Measurements from ENCODE around the gene QKI.
"Not testable (repeated sequence)": the region's sequence is repeated elsewhere in the genome, so short reads cannot be mapped to it uniquely, and the experiment has no call there.

The QKI gene

DNA sequence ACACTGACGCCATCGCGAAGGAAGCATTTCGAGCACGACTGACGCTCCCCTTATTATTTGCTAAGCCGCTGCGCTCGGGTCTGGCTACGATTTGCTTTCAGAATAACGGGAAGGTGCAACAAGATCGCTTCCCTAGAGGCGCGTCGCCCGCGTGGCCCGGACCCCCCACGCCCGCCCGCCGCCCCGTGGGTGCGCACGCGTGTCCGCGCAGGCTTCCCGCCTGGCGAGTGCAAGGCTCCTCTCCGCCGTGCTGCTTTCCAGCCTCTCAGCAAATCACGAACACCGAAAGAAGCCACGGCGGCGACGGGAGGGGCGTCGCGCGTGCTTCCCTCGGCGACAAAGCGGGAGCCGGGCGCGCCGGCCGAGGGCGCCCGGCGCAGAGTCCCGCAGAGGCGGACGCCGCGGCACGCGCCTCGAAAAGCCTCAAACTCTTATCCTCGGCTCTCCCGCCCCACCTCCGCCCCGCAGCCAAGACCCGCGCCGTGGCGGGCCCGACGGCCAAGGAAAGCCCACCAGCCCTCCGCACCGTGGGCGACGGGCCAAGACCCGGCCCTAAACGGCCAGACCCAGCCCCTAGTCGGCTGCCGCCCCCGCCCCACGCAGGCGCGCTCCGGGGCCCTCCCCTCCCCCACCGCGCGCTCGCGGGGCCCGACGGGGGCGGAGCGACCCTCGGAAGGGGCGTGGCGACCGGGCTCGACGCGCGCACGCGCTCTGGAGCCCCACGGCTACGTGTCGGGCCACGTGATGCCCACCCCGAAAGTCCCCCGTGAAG, 987 bp upstream of the QKI start:
- FAIRE-seq (peak; percentile 87), DNase-seq (ENCODE audit: insufficient read length, low spot score) (peak; percentile 82)

DNA sequence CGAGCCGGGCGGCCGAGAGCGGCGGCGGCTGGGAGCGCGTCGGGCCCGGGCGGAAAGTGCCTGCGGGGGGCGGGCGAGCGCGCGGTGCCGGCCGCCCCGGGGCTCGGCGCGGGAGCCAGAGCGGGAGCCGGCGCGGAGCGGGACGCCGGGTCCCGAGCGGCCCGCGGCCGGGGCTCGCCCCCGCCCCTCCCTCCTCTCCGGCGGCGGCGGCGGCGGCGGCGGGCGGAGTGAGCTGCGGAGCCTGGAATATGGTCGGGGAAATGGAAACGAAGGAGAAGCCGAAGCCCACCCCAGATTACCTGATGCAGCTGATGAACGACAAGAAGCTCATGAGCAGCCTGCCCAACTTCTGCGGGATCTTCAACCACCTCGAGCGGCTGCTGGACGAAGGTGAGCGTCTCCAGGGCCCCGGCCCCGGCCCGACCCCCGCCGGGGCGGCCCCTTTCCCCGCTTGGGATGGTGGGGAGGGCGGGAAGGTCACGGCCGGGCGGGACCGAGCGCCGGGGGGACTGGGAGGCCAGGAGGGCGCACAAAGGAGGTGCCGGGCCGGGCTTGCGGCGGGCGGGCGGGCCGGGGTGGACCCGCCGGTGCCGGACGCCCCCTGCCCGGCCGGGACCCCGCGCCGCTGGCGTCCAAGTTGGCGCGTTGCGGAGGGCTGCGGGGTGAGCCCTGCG, 565 bp downstream of the QKI start:
- no peak for DNase-seq (ENCODE audit: insufficient read length, low spot score)

DNA sequence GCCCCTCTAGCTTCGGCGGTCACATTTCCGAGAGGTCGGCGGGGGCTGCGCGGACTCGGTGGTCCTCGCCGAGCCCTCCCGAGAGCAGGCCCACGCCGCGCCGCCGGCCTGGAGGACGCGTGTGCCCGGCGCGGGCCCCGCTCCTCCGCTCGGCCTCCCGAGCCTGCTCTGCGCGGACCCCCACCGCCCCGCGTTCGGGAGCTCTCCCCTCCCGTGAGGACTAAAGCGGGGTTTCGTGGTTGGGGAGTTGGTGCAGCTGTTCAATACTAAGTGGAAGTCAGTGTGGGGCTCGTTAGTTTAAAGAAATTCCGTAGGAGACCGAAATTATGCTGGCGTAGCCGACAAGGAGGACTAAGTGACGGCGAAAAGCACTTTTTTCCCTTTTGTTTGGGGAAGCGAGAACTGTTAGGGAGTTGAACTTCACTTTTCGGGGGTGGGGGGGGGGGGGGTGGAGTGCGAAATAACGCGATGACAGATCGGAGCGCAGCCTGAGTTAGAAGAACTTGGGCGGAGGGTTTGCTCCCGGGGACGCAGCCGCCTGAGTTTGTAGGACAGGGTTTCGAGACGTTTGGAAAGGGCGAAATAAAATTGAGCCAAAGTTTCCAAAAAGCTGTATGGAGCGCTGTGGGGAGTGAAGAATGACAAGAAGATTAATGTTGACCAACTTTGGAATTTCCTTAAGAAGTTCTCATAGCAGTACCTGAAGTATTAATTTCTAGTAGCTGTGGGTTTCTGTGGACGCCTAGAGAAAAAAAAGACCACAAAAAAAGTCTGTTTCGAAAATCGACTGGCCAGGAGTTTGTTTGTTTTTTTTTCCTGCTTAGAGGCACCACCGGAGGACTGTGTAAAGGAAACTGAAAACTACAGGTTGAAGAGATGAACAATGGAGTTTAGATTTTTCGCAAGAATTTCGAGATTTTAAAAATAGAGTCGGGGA, 1.4 kb downstream of the QKI start:
- no peak for DNase-seq (ENCODE audit: insufficient read length, low spot score)
- no peak for FAIRE-seq

More for the DNA sequence above, 565 bp downstream of the QKI start:
- no peak for FAIRE-seq

DNA sequence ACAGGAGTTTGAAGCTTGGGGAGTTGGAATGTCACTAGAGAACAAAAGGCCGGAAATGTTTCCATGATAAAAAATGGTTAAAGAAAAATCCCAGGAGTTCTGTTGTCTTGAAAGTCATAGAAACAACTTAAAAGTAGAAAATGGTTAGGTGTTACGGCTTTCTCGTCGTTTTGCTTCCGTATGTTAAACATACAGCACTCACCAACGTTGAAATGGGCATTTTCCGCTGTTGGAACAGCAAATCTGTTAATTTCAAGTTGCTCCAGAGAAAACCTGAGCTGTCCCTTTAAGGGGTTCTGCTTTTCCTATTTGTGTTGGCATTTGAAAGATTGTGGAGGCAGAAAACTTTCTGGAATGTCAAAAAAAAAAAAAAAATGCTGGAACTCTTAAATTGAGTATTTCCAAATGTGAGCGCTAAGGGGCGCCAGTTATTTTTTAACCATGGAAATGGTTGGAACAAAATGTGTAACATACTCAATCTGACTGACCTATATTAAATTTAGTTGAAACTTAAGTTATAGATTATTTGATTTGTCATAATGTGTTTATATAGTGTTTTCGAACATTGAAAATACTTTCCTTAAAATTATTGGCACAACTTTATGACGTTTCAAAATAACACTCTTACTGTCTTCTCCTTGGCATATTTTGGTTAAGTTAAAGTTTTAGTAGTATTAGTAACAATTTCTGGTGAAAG, 2.2 kb downstream of the QKI start:
- no peak for FAIRE-seq
- DNase-seq (ENCODE audit: insufficient read length, low spot score), result peak; percentile 44

DNA sequence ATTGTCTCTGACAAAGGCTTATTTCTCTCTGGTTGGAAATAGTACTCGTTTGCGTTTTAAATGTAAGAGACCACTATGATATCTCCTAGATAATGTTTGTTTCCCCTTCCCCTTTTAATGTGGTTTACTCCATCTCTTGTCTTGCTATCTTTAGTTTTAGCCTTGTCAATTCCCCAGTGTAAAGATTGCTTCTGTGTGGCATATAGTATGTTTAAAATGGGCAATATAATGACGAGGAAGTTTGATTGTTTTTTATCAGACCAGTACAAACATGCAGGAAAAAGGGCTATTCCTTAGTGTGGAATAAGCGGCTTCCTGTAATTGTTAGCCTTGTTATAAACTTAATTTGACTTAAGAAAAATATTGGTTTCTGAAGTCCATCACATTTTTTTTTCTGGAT, 3.1 kb downstream of the QKI start:
- FAIRE-seq (no peak), DNase-seq (ENCODE audit: insufficient read length, low spot score) (no peak)

DNA sequence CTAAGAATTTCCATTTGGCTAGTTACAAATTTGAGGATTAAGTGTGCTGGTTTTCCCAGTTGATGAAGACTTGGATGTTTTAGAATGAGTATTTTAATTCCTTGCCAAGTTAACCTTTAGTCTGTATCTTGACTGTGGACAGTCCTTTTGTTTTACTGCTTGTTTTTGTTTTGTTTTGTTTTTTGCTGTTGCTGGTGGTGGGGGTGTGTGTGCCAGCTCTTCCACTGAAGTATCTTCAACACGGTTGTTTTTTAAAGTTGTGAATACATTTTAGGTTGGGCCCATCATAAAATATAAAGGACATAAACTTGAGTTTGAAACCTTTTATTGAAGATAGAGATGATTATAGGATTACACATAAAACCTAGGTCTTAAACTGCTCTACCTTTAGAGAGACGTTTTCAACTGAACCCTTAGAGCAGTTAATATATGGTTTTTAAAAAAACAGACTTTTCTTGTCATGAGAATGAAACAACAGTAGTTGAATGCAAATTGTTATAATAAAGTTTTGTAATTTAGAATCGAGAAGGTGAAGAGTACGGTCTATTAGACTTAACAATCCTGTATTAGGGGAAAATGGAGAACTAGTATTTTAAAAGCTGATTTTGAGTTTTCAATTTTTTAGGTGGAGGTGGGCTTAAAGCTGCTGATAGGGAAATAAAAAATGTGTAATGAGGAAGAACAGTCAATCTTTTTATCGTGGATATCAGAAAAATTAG, 4.0 kb downstream of the QKI start:
- no peak for FAIRE-seq
- DNase-seq (ENCODE audit: insufficient read length, low spot score), result no peak

DNA sequence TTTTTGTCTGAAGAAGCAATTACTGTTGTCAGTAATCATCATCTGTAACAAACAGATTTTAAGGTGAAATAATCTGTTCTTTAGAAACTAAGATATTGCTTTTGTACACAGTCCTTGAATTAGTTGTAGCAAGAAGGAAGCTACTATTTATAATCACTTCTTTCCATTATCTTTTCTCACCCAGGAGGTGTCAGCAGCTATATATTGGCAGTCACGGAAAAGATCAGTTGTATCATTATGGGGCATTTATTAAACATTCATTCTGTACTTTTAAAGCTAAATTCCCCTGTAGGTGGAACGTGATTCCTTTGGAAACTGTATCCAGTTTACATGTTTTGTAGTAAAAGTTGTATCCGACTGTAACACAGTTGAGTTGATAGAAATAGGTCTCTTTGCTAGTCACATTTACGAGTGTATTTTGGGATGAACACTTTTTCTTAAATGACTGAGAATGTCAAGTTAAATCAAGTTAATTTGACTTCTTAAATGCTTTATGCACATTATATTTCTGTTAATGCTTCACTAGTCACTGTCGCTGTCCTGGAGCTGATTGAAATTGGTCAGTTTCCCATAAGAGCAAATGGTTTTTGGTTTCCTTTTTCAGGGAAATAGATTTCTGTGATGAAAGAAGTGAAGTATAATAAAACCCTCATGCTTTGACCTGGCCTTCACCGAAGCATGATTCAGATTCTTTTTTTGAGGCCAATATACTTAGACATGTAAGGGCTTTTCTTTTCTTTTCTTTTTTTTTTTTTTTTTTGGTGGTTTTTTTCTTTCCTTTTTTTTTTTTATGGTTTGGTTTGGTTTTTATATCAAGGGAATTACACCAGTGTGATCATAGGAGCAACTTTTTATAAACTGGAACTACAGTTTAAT, 5.1 kb downstream of the QKI start:
- DNase-seq (ENCODE audit: insufficient read length, low spot score), result no peak
- FAIRE-seq, result no peak

DNA sequence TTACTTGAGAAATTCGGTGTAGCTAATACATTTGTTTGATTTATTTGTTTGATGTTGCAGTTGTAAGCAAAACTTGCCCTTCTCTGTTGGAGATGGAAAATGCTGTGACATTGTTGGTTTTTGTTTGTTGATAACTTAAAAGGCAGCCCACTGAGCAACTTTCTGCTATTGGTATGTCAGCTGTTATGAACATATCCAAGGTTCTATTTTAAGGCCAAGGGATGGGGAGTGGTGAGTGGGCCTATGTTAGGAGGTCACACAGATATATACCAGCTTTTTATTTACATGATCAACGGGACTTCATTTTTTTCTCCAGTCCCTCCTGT, 5.7 kb downstream of the QKI start:
- FAIRE-seq, result no peak
- DNase-seq (ENCODE audit: insufficient read length, low spot score), result no peak

DNA sequence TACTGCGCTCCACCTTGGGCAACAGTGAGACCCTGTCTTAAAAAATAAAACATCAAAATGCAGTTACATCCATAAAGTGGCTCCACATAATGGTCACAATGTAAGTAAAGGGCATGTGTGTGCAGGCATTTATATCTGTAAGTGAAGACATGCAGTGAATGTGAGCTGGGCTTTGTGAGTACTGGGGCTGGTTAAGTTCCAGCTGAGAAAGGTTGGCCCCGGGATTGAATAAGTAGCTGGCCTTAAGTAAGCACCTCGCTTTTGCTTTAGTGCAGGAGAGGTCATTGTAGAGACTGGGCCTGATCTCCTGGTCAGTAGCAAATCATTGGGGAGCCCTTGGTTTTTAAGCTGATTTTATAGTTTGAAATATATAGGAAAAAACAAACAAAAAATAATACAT, 8.0 kb downstream of the QKI start:
- DNase-seq (ENCODE audit: insufficient read length, low spot score), result no peak
- FAIRE-seq, result no peak

DNA sequence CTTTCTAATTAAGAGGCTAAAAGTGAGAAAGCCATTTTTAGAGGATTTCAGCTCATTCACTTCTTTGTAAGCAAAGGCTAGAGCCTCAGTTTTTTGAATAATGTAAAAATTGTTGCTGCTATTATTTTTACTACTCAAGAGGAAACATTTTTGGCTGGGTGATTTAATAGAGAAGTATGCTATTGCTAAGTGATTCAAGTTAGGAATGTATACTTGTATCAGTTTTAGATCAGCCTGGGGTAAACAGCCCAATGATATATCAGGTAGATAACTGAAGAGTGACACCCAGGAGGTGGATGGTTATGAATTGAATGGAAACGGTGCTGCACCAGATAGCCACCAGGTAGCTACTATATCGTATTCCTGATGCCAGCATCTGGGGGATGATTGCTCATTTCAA, 9.2 kb downstream of the QKI start:
- no peak for FAIRE-seq
- DNase-seq (ENCODE audit: insufficient read length, low spot score), result no peak

DNA sequence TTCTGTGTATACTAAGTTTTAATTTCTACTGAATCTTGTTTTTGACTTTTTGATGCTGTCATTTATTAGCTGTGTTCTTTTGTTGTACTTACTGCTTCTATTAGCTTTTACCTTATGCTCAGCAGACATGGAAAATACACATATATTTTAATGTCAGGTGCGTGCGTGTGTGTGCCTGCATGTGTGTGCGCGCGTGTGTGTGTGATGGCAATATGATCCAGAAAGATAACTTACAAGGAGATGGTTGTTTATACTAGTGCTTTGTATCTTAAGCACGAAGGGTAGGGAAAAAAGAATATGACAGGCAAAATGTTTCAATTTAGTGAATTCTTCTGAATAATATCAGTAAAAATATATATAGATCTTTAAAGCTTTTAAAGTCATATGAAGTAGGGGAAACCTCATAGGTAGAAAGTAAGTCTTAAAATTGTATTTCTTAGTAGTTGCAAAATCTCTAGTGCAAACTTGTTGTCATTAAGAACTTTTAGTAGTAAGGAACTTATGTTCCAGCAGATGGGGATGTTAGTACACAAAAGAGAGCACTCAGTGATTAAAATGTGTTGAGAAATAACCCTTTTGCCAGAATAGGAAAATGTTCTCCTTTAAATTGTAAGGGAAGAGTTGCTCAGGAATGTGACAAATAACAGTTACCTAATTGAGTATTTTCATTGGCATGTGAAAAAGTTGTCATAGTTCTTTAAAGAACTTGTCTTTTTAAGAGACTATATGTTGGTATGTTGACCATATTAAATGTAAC, 13.2 kb downstream of the QKI start:
- DNase-seq (ENCODE audit: insufficient read length, low spot score), result peak; percentile 34
- no peak for FAIRE-seq

DNA sequence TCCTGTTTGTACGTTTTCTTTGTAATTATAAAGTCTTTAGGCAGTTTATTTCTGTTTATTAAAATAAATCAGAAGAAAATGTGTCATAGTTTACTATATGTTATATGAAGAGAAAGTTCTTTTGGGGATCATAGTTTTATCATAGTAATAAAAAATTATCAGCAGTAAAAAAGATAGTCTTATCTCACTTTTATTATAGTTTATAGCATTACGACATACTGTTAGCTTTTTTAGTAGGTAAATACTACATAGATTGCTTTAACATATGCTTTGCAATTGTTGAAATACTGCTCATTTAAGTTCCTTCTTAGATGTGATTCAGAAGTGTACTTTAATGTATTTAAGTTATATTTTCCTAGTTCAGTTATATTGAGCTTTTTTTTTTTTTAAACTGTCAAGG, 13.9 kb downstream of the QKI start:
- DNase-seq (ENCODE audit: insufficient read length, low spot score) (no peak), FAIRE-seq (no peak)

DNA sequence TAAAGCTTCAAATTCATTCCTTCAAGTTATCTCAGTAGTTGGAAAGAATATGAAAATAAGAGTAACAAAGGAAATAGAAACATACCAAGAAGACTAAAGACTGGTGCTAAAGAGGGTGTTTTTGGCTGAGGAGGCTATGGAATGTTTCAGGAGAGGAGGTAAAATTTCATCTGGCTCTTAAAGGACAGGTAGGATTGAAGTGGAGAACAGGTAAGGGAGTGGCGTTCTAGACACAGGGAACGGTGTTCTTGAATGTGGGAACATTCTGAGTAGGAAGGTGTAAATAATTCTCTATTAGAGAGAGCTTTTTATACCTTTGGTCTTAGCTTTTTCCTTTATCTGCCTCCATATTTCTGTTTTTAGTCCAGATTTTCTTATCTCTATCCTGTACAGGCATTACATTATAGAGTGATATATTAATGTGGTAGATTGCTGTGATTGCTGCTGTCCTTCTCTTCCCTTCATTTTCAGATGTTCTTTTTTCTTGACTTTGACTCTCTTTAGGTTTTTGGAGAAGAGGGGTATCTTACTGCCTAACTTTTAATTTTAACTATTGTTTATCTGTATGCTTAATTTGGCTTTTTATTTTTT, 15.4 kb downstream of the QKI start:
- DNase-seq (ENCODE audit: insufficient read length, low spot score), result no peak
- no peak for FAIRE-seq

DNA sequence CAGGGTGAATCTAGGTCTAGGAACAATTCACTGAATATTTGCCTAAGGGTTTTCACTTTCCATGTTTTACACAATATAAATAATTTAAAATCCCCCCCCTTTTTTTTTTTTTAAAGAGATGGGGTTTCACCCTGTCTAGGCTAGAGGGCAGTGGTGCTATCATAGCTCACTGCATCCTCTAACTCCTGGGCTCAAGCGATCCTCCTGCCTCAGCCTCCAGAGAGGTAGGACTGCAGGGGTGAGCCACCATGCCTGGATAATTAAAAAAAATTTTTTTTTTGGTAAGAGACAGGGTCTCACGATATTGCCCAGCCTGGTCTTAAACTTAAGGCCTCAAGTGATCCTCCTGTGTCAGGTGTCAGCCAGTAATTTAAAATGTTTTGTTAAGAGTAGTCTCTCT, 17.8 kb downstream of the QKI start:
- DNase-seq (ENCODE audit: insufficient read length, low spot score), result no peak
- FAIRE-seq, result no peak

DNA sequence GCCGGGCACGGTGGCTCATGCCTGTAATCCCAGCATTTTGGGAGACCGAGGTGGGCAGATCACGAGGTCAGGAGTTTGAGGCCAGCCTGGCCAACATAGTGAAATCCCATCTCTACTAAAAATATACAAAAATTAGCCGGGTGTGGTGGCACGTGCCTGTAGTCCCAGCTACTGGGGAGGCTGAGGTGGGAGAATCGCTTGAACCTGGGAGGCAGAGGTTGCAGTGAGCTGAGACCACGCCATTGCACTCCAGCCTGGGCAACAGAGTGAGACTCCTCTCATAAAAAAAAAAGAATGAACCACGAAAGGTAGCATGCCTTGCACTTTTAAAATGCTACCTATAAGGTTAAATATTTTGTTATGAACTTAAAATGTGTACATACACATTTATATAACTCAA, 19.0 kb downstream of the QKI start:
- not testable (repeated sequence) for DNase-seq (ENCODE audit: insufficient read length, low spot score); FAIRE-seq

DNA sequence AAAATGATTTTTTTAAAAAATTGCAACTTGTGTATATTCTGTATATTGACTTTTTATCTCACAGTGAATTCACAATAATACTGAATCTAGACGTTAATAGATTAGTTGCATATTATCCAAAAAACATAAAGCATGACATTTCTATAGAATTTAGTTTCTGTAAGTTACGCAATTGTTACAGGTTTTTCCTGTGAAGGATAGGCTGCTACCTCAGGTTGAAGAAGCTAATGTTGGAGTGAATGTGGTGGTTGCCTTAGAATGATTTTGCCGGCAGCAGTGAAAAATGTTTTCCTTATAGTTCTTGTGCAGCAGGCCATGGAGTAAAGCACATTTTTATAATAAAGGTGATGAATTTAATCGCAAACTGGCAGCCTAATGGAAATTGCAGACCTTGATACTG, 20.5 kb downstream of the QKI start:
- DNase-seq (ENCODE audit: insufficient read length, low spot score) (no peak), FAIRE-seq (no peak)

DNA sequence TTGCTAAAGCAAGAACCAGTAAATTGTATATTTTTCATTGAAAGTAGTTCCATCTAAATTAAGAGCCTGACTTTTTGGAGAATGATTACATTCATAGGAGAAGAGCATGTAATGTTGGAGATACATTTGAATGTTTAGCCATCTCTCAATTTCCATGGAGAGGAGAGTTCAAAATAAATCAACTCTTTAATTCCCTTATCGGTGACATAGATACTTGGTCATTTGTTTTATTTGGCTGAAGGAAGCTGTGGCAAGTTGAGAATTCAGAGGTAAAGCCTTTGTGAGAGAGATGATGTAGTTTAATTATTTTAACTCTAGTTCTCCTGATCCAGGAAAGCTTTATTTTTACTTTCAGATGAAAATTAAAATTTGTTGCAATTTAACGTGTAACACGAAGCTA, 22.3 kb downstream of the QKI start:
- FAIRE-seq (no peak), DNase-seq (ENCODE audit: insufficient read length, low spot score) (no peak)

DNA sequence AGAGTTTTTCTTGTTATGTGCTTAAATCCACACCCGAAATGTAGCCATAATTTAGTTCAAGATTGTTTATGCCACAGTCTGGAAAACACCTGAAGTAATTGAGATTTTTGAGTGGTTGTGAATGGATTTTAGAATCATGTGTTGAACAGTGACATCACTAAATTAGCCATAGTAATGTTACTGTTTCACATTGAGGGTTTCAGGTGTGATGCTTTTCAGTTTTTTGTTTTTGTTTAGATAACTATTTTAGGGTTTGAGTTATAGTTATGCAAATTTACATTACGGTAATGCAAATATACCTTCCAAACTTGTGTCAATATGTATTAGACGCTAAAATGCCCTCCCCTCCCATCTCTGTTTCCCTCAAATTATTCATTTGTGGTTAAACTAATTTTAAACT, 22.9 kb downstream of the QKI start:
- DNase-seq (ENCODE audit: insufficient read length, low spot score), result no peak
- no peak for FAIRE-seq
